Measurements from ENCODE around the gene CIB2. TPM values are rescaled to one million over a fixed set of nuclear protein-coding genes. Genes with fewer than 3 reads are reported as not detected.

CIB2 gene
- total and polyA plus RNA-seq, 7 donors = 3.5 to 41.4 (median 10.5) TPM

DNA sequence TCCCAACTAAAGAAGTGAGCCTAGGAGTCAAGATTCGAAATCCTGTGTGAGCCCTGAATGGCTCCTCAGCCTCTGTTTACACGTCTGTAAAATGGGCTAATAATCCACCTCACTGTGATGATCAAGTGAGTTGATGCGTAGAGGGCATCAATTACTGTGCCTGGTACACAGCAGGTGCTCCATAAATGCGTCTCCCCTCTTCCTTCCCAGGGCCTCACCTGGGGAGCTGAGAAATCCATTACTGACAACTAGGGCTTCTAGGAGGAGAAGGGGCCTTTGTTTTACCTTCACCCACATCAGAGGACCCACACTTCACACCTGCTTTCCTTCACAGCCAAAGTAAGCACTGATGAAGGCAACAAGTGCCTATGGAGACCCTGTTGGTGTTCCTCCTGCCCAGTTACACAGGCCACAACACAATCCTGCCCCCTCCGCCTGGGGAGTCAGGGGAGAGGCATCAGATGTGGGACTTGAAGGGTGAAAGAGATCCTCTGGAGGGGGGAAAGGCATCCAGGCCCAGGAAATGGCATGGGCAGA, 1.4 kb downstream of the CIB2 start:
- Histone ChIP-seq H3K4me1 (peaks cover 0 to 16% (median 13%) of the 10 kb centered on the region in 4 donors), H3K4me3 (no peak overlapping the region), H3K27me3 (no peaks in the 10 kb centered on the region), H3K9me3 (no peaks in the 10 kb centered on the region), H3K36me3 (no peaks in the 10 kb centered on the region), H3K27ac (no peak overlapping the region)
- 87 to 91% methylated on average over 5 of the region's 5 CpGs for WGBS, 2 donors
- intact Hi-C loops (cut with DNase I) = loop anchor here (5.0 kb wide), 1 partner anchor 112 kb away; no protein-coding TSS in a partner anchor
- no peak for DNase-seq
- TF ChIP-seq POLR2A (IDR thresholded peaks at IDR 0.05) (no peak), CTCF (IDR thresholded peaks at IDR 0.05) (no peak), EP300 (IDR thresholded peaks at IDR 0.05) (no peak), POLR2AphosphoS5 (IDR thresholded peaks at IDR 0.05) (no peak)

GRCh38 chr15:78129077-78129750, 2.0 kb downstream of the CIB2 start:
- no peaks in the 10 kb centered on the region for H3K27me3 ChIP-seq
- intact Hi-C loops (cut with DNase I) = no loop called here
- H3K36me3 ChIP-seq = no peaks in the 10 kb centered on the region
- H3K4me3 ChIP-seq = no peak overlapping the region
- TF ChIP-seq EP300 (IDR thresholded peaks at IDR 0.05) (no peak), POLR2A (IDR thresholded peaks at IDR 0.05) (no peak), CTCF (IDR thresholded peaks at IDR 0.05) (no peak), POLR2AphosphoS5 (IDR thresholded peaks at IDR 0.05) (no peak)
- WGBS, 2 donors = 68 to 80% methylated on average over 8 of the region's 8 CpGs
- H3K4me1 ChIP-seq = peaks cover 0 to 16% (median 13%) of the 10 kb centered on the region in 4 donors
- H3K9me3 ChIP-seq = no peaks in the 10 kb centered on the region
- no peak for DNase-seq
- no peak overlapping the region for H3K27ac ChIP-seq

DNA sequence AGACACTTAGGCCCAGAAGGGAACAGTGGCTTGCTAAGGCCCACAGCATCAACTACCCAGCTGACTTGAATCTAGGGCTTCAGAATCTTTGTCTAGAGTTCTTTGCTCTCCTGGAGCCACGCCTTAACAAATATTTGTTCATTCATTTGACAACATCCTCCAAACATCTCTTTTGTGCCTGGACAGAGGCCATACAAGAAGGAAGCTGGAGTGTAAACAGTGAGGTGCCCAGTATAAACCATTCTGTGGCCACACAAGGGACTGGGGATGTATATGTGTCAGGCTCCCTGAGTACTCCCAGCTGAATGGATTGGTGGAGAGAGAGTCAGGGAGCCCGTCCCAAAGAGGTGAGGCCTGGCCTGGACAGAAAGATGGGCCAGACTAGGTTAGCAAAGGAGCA, 3.4 kb downstream of the CIB2 start:
- intact Hi-C loops (cut with DNase I) = no loop called here
- WGBS, 2 donors = 40 to 65% methylated on average over 2 of the region's 2 CpGs

GRCh38 chr15:78125267-78125666, 6.0 kb downstream of the CIB2 start:
- intact Hi-C loops (cut with DNase I) = no loop called here
- WGBS, 2 donors = 89 to 94% methylated on average over 3 of the region's 3 CpGs
- no peaks in the 10 kb centered on the region for H3K27me3 ChIP-seq
- TF ChIP-seq POLR2A (IDR thresholded peaks at IDR 0.05) = no peak
- TF ChIP-seq EP300 (IDR thresholded peaks at IDR 0.05) = no peak
- TF ChIP-seq POLR2AphosphoS5 (IDR thresholded peaks at IDR 0.05) = no peak
- TF ChIP-seq CTCF (IDR thresholded peaks at IDR 0.05) = no peak
- no peaks in the 10 kb centered on the region for H3K4me1 ChIP-seq
- DNase-seq = no peak
- H3K36me3 ChIP-seq = no peaks in the 10 kb centered on the region
- H3K9me3 ChIP-seq = no peaks in the 10 kb centered on the region
- no peak overlapping the region for H3K4me3 ChIP-seq
- H3K27ac ChIP-seq = no peak overlapping the region

More for the DNA sequence above, 3.4 kb downstream of the CIB2 start:
- no peak overlapping the region for H3K27ac ChIP-seq
- H3K27me3 ChIP-seq = no peaks in the 10 kb centered on the region
- no peak for DNase-seq
- no peaks in the 10 kb centered on the region for H3K36me3 ChIP-seq
- H3K9me3 ChIP-seq = no peaks in the 10 kb centered on the region
- no peak overlapping the region for H3K4me3 ChIP-seq
- peaks cover 0 to 16% (median 13%) of the 10 kb centered on the region in 4 donors for H3K4me1 ChIP-seq
- TF ChIP-seq POLR2A (IDR thresholded peaks at IDR 0.05) = no peak
- TF ChIP-seq POLR2AphosphoS5 (IDR thresholded peaks at IDR 0.05) = no peak
- no peak for TF ChIP-seq EP300 (IDR thresholded peaks at IDR 0.05)
- no peak for TF ChIP-seq CTCF (IDR thresholded peaks at IDR 0.05)

All from sigmoid colon (tissue), 7 donors.